ENCODE results near the gene GADL1.

The GADL1 gene

GRCh38 chr3:30827080-30827479, 67.4 kb downstream of the GADL1 start:
- H3F3A ChIP-seq (ENCODE audit: insufficient read depth, low read length): no peaks in the 10 kb centered on the region
- H3K27ac ChIP-seq (ENCODE audit: low read depth, low read length, poor library complexity, severe bottlenecking): no peak overlapping the region
- no peak overlapping the region for H3K4me2 ChIP-seq (ENCODE audit: low read length)
- no peaks in the 10 kb centered on the region for H3K79me2 ChIP-seq (ENCODE audit: insufficient read depth, low read length)
- no peaks in the 10 kb centered on the region for H4K20me1 ChIP-seq (ENCODE audit: insufficient read depth, low read length)
- H3K4me3 ChIP-seq (ENCODE audit: low read depth, low read length, poor library complexity, severe bottlenecking): no peak overlapping the region
- H3K27me3 ChIP-seq (ENCODE audit: insufficient read depth, low read length): 0 out of 2 replicates have a peak, but pooled peaks cover 6% of the 10 kb centered on the region
- no peak overlapping the region for H3K9ac ChIP-seq (ENCODE audit: low read length)
- H3K36me3 ChIP-seq (ENCODE audit: insufficient read depth, low read length): no peaks in the 10 kb centered on the region
- no peak for TF ChIP-seq CTCF (IDR thresholded peaks at IDR 0.05; ENCODE audit: low read length)
- no peak for TF ChIP-seq EZH2 (IDR thresholded peaks at IDR 0.05; ENCODE audit: borderline replicate concordance, low read length)
- no peak overlapping the region for H2AFZ ChIP-seq (ENCODE audit: low read length)
- no peaks in the 10 kb centered on the region for H3K9me2 ChIP-seq (ENCODE audit: low read depth, low read length)
- no peaks in the 10 kb centered on the region for H3K9me3 ChIP-seq (ENCODE audit: low read length)
- H3K4me1 ChIP-seq (ENCODE audit: insufficient read depth, low read length, severe bottlenecking): no peaks in the 10 kb centered on the region

- Histone ChIP-seq H2AFZ (ENCODE audit: low read length) (no peak overlapping the region), H3K79me2 (ENCODE audit: insufficient read depth, low read length) (no peaks in the 10 kb centered on the region), H3K4me3 (ENCODE audit: low read depth, low read length, poor library complexity, severe bottlenecking) (no peak overlapping the region), H3K27ac (ENCODE audit: low read depth, low read length, poor library complexity, severe bottlenecking) (no peak overlapping the region), H3K9me2 (ENCODE audit: low read depth, low read length) (no peaks in the 10 kb centered on the region), H4K20me1 (ENCODE audit: insufficient read depth, low read length) (no peaks in the 10 kb centered on the region), H3K36me3 (ENCODE audit: insufficient read depth, low read length) (no peaks in the 10 kb centered on the region), H3K4me2 (ENCODE audit: low read length) (no peak overlapping the region), H3K9ac (ENCODE audit: low read length) (no peak overlapping the region), H3K27me3 (ENCODE audit: insufficient read depth, low read length) (0 out of 2 replicates have a peak, but pooled peaks cover 6% of the 10 kb centered on the region), H3K9me3 (ENCODE audit: low read length) (no peaks in the 10 kb centered on the region), H3K4me1 (ENCODE audit: insufficient read depth, low read length, severe bottlenecking) (no peaks in the 10 kb centered on the region), H3F3A (ENCODE audit: insufficient read depth, low read length) (no peaks in the 10 kb centered on the region)
- TF ChIP-seq EZH2 (IDR thresholded peaks at IDR 0.05; ENCODE audit: borderline replicate concordance, low read length) (no peak), CTCF (IDR thresholded peaks at IDR 0.05; ENCODE audit: low read length) (no peak)
Measured at GRCh38 chr3:30826531-30826942, 67.9 kb downstream of the GADL1 start.

- Histone ChIP-seq H3K9me2 (ENCODE audit: low read depth, low read length) (no peaks in the 10 kb centered on the region), H3K9ac (ENCODE audit: low read length) (no peak overlapping the region), H3K4me1 (ENCODE audit: insufficient read depth, low read length, severe bottlenecking) (no peaks in the 10 kb centered on the region), H3K36me3 (ENCODE audit: insufficient read depth, low read length) (no peaks in the 10 kb centered on the region), H4K20me1 (ENCODE audit: insufficient read depth, low read length) (no peaks in the 10 kb centered on the region), H2AFZ (ENCODE audit: low read length) (no peak overlapping the region), H3F3A (ENCODE audit: insufficient read depth, low read length) (no peaks in the 10 kb centered on the region), H3K9me3 (ENCODE audit: low read length) (no peaks in the 10 kb centered on the region), H3K27me3 (ENCODE audit: insufficient read depth, low read length) (no peaks in the 10 kb centered on the region), H3K4me3 (ENCODE audit: low read depth, low read length, poor library complexity, severe bottlenecking) (no peak overlapping the region), H3K4me2 (ENCODE audit: low read length) (no peak overlapping the region), H3K79me2 (ENCODE audit: insufficient read depth, low read length) (no peaks in the 10 kb centered on the region), H3K27ac (ENCODE audit: low read depth, low read length, poor library complexity, severe bottlenecking) (no peak overlapping the region)
- TF ChIP-seq CTCF (IDR thresholded peaks at IDR 0.05; ENCODE audit: low read length) (no peak), EZH2 (IDR thresholded peaks at IDR 0.05; ENCODE audit: borderline replicate concordance, low read length) (no peak)
Measured at GRCh38 chr3:30819067-30819798, 75.2 kb downstream of the GADL1 start.

Measured in OCI-LY1 (cell line).